NB4 (cell line): ENCODE measurements around the gene TCHP.

Experiments
- MYC ChIP-seq: IDR thresholded peaks from 2 replicates; pipeline ENCODE4 v1.6.1; 2011; ENCODE audit warnings: low read depth, low read length
- POLR2A ChIP-seq: IDR thresholded peaks from 2 replicates; pipeline ENCODE4 v1.6.1; 2011; ENCODE audit warnings: mild to moderate bottlenecking; ENCODE audit not compliant: insufficient read length; ENCODE audit errors: extremely low read depth
- TF ChIP-seq, protein P1 (sequence below): IDR thresholded peaks from one replicate; pipeline ENCODE4 v1.5.1; 2012; ENCODE audit warnings: low read depth, low read length
- TF ChIP-seq, protein P2 (sequence below): IDR thresholded peaks from 2 replicates; pipeline ENCODE4 v1.6.1; 2011; ENCODE audit warnings: low read depth, low read length

GRCh38 chr12:109864916-109865315 is 35.2 kb upstream of the TCHP start:
- TF ChIP-seq, protein P1, sequence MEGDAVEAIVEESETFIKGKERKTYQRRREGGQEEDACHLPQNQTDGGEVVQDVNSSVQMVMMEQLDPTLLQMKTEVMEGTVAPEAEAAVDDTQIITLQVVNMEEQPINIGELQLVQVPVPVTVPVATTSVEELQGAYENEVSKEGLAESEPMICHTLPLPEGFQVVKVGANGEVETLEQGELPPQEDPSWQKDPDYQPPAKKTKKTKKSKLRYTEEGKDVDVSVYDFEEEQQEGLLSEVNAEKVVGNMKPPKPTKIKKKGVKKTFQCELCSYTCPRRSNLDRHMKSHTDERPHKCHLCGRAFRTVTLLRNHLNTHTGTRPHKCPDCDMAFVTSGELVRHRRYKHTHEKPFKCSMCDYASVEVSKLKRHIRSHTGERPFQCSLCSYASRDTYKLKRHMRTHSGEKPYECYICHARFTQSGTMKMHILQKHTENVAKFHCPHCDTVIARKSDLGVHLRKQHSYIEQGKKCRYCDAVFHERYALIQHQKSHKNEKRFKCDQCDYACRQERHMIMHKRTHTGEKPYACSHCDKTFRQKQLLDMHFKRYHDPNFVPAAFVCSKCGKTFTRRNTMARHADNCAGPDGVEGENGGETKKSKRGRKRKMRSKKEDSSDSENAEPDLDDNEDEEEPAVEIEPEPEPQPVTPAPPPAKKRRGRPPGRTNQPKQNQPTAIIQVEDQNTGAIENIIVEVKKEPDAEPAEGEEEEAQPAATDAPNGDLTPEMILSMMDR: no peak
- TF ChIP-seq POLR2A: no peak
- no peak for TF ChIP-seq MYC
- TF ChIP-seq, protein P2, sequence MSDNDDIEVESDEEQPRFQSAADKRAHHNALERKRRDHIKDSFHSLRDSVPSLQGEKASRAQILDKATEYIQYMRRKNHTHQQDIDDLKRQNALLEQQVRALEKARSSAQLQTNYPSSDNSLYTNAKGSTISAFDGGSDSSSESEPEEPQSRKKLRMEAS: no peak
